AG20443 (cell line): ENCODE measurements around the gene KIAA1217.
A peak's percentile ranks its signal among the peaks of the same experiment; 100 is the strongest.

Experiments
- DNase-seq: peaks from one replicate; pipeline ENCODE4 v3.0.0; 2012; ENCODE audit warnings: low spot score, mixed read lengths

KIAA1217 gene

DNA sequence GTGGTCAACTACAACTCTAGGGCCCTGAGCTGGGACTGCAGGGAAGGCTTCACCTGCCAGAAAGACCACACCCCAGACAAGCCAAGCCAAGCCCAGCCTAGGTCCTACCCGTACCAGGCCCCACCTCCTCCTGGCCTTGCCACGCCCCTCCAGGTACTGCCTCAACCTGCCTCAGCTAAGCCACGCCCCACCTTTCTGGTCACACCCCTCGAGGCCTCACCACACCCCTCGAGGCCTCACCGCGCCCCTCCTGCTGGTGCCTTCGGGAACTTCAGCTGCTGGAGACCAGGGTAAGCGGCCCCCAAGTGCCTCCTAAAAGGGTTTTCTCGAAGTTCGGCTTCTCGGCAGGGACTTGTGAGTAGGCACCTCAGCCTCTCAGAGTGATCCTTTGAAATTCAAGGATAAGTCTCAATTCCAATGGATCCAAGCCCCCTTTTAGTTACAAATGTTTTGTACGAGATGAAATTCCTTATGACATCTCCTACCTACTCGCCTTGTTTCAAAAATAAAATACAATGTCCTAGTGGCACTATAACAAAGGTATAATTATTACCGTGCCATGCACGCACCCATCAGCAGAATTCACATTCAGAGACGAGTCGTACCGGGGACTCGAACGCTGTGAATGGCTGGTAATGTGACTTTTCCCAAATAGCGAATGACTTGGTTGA is 343.5 kb downstream of the KIAA1217 start:
- peak; percentile 52 for DNase-seq

DNA sequence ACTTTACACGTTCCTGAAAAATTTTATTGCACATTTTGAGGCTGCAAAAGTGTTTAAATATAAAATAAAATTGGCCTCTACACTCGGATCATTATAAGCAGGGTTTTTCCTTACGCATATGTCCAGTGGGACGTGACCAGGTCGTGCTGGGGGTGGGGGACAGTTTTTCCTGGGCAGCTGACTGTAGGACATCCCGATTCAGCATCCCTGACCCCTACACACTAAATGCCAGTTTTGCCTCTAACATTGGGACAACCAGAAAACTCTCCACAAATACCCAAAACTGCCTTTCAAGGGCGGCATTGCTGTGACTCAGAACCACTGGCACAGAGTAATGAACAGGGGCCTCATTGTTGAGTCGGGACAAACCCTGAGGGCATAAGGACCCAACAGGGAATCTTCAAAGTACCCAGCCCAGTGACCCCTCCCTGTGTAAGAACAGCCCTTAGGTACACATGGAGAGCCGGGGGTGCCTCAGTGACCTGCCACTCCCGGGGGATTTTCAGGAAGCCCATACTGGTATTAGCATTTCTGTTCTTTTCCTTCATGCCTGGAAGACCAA is 344.2 kb downstream of the KIAA1217 start:
- no peak for DNase-seq

DNA sequence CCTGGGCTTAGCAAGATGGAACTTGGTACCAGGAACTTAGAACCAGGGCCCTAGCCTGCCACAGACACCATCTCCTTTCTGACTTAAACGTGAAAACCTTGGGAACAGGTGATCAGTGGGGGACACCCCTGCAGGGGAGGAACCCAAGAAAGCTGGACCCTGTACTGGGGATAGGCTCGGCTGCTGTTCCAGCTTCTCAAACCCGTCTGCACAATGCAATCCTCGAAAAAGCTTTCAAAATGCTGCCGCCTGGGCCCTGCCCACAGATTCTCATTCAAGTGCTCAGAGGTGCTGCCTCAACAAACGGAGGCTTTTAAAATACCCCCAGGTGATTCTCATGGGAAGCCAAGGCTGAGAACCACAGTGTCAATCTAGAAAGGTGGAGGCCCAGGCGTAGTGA is 345.1 kb downstream of the KIAA1217 start:
- no peak for DNase-seq

DNA sequence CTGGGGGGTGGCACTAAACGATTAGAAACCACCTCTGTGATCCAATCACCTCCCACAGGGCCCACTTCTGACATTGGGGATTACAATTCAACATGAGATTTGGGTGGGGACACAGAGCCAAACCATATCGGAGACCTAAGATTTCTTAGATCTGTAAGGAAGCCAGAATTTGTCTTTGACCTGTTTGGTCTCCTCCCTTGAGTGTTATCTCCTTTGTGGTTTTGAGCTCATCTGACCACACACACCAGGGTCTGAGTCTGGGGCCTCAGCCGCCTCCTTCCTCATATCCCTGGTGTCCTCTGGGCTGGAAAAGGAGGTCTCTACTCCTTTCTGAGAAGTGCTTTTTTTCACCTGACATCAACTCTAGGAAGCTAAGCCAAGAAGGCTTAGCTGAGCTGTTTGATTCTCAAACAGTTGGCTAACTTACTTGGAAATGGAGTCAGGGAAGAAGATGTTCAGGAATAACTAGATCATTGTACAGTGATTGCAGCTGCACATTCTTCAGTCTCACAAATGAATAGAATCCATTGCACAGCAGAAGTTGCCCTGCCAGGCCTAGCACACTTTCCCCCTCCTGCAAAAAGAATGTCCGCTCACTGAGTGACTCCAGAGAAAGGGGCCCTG is 347.3 kb downstream of the KIAA1217 start:
- DNase-seq, result no peak

DNA sequence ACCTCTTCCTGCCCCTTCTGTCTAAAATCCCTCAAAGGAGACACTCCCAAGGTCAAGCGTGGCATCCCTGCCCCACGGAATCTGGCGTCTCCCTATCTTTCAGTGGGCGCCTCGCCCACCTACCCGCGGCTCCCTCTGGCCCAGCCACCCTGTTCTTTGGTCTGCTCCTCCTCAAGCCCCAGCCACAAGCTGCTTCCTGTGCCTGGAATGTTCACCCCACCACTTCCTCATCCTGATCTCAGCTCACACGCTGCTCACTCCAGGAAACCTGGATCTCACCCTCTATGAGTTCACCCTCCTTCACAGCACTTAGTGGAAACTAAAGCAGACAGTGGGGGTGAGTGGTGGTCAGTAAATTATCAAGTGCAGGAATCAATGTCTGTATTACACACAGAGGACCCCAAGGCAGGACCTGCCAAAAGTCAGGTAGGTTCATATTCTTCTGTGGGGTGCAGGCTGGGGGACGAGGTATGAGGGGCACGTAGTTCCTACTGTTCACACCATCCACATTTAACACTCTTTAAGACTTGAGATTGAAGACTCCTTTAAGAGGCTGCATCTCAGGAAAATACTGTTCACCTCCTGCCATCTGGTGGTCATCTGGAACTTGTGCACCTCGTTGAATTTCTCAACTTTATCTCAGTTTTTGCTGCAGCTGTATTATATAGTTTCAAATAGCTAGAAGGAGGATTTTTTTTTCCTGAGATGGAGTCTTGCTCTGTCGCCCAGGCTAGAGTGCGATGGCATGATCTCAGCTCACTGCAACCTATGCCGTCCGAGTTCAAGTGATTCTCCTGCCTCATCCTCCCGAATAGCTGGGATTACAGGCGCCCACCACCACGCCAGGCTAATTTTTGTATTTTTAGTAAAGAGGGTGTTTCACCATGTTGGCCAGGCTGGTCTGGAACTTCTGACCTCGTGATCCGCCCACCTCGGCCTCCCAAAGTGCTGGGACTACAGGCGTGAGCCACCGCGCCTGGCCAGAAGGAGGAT is 348.1 kb downstream of the KIAA1217 start:
- peak; percentile 66 for DNase-seq

DNA sequence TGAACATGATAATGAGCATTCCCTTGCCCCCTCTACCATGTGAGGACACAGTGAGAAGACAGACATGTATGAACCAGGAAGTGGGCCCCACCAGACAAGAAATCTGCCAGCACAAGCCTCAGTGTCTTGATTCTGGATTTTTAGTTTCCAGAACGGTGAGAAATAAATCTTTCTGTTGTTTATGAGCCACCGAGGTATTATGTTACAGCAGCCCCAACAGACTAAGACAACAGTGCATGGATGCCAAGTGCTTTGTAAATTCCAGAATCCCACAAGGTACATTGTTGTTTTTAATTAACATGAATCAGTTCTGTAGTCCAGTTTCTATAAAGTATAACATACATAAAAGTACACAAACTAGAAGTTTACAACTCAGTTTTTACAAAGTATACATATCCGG is 352.5 kb downstream of the KIAA1217 start:
- DNase-seq, result no peak

DNA sequence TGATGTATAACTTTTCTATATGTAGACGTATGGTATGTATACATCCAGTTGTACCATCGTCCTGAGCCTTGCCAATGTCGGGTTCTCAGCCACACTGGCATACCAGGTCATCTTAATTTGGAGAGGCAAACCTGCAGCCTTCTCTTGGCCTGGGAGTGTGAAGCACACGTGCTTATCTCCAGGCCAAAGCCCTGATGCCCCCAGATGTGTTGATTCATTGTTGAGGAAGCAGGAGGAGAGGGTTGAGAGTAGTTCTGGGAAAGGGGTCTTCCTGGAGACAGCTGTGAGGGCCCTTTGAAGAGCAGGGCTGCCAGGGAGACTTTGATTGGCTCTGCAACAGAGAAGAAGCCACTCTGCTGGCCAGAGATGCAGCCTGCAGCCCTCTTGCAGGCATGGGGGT is 359.1 kb downstream of the KIAA1217 start:
- no peak for DNase-seq

DNA sequence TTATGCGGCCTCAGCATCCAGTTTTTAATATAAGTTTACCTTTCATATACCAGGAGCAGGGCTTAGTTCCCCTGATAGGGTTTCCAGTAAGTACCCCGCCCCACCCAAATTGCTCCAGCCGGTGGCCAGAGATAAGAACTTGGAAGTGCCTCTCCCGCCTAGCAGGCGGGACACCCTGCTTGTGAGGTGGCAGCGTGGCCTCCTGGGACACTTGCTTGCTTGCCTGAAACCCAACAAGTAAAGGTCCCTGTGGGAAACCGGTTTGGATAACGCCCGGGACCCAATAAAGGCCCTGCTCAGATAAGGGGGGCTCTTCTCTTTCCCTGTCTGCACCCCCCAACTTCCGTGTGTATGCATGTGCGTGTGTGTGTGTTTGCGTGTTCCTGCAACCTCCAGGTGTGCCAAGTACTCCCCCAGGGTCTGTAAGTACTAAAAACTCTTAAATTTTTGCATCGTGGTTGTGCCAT is 360.4 kb downstream of the KIAA1217 start:
- no peak for DNase-seq

DNA sequence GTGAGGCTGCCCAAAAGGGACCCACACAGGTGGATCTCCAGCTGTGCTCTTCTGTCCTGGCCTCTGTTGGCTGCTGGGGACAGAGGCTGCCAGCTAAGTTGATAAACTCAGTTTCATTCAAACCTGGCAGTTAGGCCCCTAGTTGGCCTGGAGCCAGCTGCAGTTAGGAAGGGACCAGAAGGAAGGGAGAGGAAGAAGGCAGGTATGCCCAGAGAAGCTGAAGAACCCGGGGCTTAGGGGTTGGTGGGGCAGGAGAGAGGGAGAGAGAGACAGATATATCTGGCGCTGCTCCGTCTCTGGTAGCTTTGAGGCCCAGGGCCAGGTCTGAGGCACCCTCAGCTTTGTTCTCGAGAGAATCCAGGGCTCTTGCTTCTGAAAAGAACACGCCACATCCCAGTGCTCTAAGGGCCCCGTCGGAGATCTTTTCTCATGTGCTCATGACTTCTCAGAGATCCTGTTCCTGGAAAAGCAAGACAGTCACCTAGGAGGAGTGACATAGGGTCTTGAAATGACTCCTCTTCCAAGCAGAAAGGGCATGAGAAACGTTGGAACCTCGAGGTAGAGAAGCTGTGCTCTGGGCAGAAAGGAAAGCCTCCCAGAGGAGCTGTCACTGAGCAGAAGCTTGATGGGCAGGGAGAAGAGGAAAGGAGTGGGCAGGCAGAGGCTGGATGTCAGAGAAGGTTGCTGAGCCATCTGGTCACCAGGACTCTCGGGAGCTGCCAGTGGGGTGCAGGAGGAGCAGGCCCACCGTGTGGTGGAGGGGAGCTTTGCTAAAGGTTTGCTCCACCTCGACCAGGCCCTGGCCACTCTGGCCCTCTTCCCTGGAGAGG is 361.1 kb downstream of the KIAA1217 start:
- DNase-seq, result no peak

DNA sequence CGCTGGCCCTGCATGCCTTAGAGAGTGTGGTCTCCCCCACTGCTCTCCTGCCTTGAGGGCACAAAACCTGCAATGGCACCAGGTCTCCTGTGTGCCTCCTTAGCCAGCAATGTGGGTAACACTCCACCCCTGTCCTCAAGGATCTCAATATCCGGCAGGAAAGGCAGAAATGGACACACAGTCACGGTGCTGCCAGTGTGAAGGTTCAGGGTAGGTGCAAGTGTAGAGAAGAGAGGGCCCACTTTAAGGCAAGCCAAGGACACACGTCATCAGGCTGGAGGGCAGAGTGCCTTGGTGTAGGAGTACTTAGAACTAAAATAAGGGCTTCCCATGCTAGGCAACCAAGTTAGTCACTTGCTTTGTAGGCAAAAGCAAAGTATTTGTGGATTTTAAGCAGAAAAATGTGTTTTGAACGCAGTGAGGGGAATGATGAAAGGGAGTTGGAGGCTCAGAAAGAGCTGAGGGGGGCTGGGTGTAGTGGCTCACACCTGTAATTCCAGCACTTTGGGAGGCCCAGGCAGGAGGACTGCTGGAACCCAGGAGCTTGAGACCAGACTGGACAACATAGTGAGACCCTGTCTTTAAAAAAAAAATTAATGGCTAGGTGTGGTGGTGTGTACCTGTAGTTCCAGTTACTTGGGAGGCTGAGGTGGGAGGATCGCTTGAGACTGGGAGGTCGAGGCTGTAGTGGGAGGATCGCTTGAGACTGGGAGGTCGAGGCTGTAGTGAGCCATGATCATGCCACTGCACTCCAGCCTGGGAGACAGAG is 361.9 kb downstream of the KIAA1217 start:
- DNase-seq, result no peak

DNA sequence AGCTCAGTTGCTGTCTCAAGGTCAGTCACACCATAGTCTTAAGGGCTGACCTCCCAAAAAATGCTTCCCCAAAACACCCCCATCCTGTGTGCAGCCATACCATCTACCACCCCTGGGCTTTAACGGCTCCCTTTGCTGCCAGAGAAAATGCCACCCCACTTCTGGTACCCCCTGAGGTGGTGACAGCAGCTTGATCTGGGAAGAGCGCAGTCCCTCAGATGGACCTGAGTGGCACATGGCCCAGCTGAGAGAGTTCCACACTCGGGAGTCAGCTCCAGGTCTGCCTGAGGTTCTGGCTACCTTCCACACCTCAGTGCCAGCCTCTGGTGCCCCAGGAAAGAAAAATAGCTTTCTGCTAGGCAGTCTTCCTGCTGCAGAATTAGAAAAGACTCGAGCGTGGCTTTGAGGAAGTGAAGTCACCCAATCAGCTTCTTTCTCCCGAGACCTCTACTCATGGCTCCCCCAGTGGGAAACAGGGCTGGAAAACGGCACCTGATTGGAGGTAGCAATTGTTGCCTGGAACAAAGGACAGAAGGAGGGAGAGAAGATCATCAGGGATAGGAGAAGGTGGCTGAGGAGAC is 363.0 kb downstream of the KIAA1217 start:
- DNase-seq, result no peak

DNA sequence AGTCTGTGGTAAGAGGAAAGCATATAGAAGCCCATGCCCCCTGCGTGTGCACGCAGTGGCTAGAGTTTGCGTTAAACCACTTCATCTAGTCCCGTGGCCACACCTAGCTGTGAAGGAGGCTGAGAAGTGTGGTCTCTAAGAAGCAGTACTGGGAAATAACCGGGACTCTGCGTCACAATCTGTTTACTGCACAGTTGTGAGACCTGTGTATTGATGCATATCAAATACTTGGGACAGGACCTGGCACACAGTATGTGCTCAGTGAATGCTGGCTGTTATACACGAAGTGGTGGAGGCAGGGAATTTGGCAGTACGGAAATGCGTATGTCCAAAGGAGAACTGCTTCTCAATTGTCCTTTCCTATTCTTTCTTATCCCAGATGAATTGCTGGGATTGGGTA is 365.2 kb downstream of the KIAA1217 start:
- no peak for DNase-seq

DNA sequence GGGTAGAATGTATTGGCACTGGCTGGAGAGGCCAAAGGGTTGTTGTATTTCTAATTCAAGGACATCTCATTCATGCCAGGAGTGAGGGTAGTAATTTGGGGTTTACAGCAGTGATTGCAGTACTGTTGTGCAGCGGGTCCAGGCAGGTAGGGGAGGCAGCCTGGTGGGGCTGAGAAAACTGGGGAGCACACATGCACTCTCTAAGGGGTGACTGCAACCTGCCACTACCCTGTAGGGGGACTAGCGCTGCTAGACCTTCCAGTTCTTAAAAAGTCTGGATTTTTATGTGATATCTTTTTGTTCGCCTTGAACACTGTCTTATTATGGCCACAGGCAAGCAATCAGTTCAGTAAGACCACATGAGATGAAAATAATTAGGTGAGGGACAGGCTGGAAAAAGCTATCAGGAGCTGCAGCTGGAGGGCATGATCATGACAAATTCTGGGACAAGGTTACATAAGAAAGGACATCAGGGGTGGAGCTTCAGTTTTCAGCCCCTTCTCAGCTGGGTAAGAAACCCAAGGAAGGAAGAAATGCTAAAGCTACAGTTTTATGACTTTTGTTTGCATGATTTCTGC is 365.7 kb downstream of the KIAA1217 start:
- no peak for DNase-seq

DNA sequence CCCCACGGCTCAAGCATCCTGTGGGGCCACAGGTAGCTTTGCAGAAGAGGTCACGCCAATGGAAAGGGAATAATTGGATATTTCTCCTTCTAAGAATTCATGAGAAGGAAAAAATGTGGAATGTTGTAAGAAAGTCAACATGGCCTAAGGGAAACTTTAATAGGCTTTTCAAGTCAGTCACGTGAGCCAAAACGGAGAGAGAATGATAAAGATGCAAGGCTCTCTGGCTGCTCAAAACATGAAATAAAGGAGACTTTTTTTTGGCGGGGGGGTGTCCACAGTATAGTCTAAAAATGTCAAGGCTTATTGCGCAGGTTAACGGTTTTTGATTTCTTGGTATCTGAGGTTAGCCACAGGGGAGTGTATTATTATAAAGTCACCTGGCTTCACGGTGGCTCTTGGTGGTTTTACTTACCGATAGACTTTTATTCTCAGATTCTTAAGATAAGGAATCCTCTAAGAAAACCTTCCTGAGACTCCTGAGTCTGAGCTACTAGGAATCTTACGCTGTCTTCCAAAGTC is 366.6 kb downstream of the KIAA1217 start:
- DNase-seq, result no peak

DNA sequence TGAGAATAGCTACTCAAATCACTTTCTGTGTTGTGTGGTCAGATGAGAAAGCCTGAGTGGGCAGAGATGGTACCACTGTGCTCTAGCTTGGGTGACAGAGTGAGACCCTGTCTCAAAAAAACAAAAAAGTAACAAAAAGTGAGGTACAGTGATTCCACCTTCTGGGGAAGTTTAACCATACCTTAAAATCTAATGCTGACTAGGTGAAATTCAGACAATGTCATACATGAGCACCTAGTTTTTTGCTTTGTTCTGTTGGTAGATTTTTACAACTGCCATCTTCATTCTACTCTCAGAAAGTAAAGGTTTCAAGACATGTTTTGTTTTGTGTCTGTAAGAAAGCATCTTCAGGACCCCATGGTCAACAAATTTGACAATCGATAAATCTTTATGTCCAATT is 370.5 kb downstream of the KIAA1217 start:
- DNase-seq, result no peak

DNA sequence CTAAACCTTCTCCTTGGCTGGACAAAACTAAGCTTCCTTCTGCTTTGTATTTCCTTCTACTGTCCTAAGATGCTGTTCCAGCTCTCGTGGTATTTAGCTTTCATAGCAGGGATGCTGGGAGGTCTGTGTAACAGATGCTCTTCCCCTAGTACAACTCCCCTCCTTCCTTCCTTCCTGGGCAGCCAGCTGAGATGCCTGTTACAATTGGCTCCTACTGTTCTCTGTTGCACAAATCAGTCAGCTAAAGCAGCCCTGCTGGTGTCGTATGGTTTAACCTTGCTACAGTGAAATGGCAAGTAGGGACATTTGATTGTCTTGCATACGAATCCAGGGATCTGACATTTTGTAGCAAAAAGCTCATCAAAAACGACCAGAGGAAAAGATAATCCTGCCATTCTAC is 371.0 kb downstream of the KIAA1217 start:
- no peak for DNase-seq

DNA sequence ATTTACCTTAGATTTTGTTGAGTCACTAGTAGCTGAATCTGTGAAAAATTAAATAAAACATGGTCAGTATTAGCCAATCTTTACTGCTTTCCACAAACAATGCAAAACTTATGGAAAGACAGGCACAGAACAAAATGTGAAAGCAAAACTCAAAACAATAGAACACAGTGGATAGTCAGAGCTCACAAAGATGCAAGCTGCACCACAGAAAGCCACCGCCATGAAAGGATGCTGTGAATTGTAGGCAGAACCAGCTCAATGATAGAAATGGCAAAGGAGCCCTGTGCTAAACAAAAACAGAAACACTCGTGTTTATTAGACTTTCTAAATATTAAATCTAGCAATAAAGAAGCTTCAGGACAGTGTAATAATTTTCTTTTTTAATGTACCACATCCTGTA is 380.3 kb downstream of the KIAA1217 start:
- DNase-seq, result no peak

DNA sequence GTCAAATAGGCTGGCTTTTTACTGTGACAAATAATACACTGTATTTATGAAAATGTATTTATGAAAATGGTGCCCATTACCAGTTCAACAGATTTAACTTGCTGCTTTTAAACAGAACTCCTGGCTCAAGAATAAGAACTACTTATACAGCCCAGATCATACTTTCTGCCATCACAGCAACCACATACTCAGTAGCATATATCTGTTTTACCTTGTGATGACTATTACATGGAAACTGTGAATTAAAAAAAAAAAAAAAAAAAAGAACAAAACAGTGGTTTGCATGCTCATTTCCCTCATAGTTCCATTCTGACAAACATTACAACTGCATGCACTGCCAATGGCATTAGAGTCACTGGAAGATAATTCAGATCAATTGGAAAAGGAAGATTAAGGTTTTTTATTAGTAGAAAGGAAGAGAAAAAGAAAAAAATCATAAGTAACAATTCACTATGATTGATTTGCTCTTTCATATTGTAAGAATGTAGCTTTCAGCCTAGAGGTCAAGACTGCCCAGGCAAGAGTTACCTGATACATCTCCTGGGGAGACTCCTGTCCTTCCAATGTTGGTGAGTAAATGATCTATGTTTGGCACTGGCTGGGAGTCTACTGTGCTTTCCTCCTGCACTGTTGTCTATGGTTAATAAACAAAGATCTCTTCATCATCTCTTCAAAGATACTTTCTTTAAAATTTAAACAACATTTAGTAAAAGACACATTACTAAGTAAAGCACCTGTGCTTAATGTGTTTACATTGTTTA is 381.9 kb downstream of the KIAA1217 start:
- DNase-seq, result no peak
